Ishikawa (cell line): Measurements from ENCODE around the gene TREML4.

Source experiments
- CEBPB ChIP-seq: IDR thresholded peaks from 2 replicates; pipeline ENCODE4 v1.6.1; 2012
- EGR1 ChIP-seq: IDR thresholded peaks from 2 replicates; pipeline ENCODE4 v1.6.1; 2012
- EP300 ChIP-seq: IDR thresholded peaks from 2 replicates; pipeline ENCODE4 v1.6.1; 2012; ENCODE audit warnings: borderline replicate concordance
- RAD21 ChIP-seq: IDR thresholded peaks from 2 replicates; pipeline ENCODE4 v1.6.1; 2012; ENCODE audit warnings: low read depth
- REST ChIP-seq: IDR thresholded peaks from 2 replicates; pipeline ENCODE4 v1.6.1; 2012; ENCODE audit warnings: low read depth, mild to moderate bottlenecking
- TCF12 ChIP-seq: IDR thresholded peaks from 2 replicates; pipeline ENCODE4 v1.6.1; 2012; ENCODE audit warnings: low read depth

- TF ChIP-seq CEBPB = no peak
- TF ChIP-seq TCF12 = no peak
- TF ChIP-seq EP300 = no peak
- TF ChIP-seq EGR1 = no peak
- no peak for TF ChIP-seq REST
- TF ChIP-seq RAD21 = no peak
Observed at GRCh38 chr6:41283600-41283999, 55.5 kb downstream of the TREML4 start.
